CD14-positive monocyte (primary cell): ENCODE results near the gene CBLB. TPM values are rescaled to one million over a fixed set of nuclear protein-coding genes. Genes with fewer than 3 reads are reported as not detected.

Experiments
- DNase-seq, 3 donors: peaks; one replicate each; pipeline ENCODE4 v3.0.0-alpha.2; 2011 to 2022
- H2AFZ ChIP-seq: 2 replicates; pipeline ENCODE4 v1.6.0; 2012; ENCODE audit warnings: mild to moderate bottlenecking, low read depth, low read length, inconsistent platforms; ENCODE audit not compliant: insufficient read depth, poor library complexity, severe bottlenecking
- H3K27ac ChIP-seq, 2 donors: 1 replicate in 1 of 2; 2 replicates in 1 of 2; pipeline ENCODE4 v1.5.1; 2012 to 2013; ENCODE audit warnings: low read length in 2 of 2, control low read depth in 1 of 2, inconsistent platforms in 1 of 2, low read depth in 1 of 2, mild to moderate bottlenecking in 1 of 2
- H3K27me3 ChIP-seq, 2 donors: one replicate each; pipeline versions ENCODE4 v1.6.0 to v1.6.1; 2011 to 2013; ENCODE audit warnings: low read length in 2 of 2; ENCODE audit not compliant: control insufficient read depth in 2 of 2, insufficient read depth in 2 of 2
- H3K36me3 ChIP-seq, 2 donors: replicated peaks in 1 of 2; 1 replicate in 1 of 2; 2 replicates in 1 of 2; pipeline versions ENCODE4 v1.5.1 to v1.6.1; 2012 to 2013; ENCODE audit warnings: low read length in 2 of 2, control low read depth in 1 of 2, inconsistent platforms in 1 of 2, mild to moderate bottlenecking in 1 of 2; ENCODE audit not compliant: insufficient read depth in 2 of 2, control insufficient read depth in 1 of 2
- H3K4me1 ChIP-seq, 2 donors: 1 replicate in 1 of 2; 2 replicates in 1 of 2; pipeline versions ENCODE4 v1.5.1 to v1.6.1; 2012 to 2013; ENCODE audit warnings: low read length in 2 of 2, control low read depth in 1 of 2, inconsistent platforms in 1 of 2, mild to moderate bottlenecking in 1 of 2, moderate library complexity in 1 of 2; ENCODE audit not compliant: insufficient read depth in 2 of 2, control insufficient read depth in 1 of 2
- H3K4me2 ChIP-seq: replicated peaks from 2 replicates; pipeline ENCODE3; 2012; ENCODE audit warnings: low read length, moderate library complexity, mild to moderate bottlenecking; ENCODE audit not compliant: poor library complexity, severe bottlenecking; ENCODE audit errors: extremely low read depth
- H3K4me3 ChIP-seq, 3 experiments: fragments of 200-600 bp in 1 of 3; sonication (generic) in 1 of 3; replicated peaks in 1 of 3; 1 replicate in 2 of 3; 2 replicates in 1 of 3; pipeline ENCODE4 v1.5.1; 2011 to 2013; ENCODE audit warnings: low read length in 3 of 3, mild to moderate bottlenecking in 3 of 3, control low read depth in 2 of 3, low read depth in 2 of 3, inconsistent platforms in 1 of 3, moderate library complexity in 1 of 3
- H3K79me2 ChIP-seq: 2 replicates; pipeline ENCODE4 v1.6.0; 2012; ENCODE audit warnings: mild to moderate bottlenecking, control low read depth, inconsistent platforms, low read length, moderate library complexity; ENCODE audit not compliant: insufficient read depth
- H3K9ac ChIP-seq: 2 replicates; pipeline ENCODE4 v1.6.0; 2017; ENCODE audit warnings: low read length, mild to moderate bottlenecking; ENCODE audit not compliant: insufficient read depth, poor library complexity, severe bottlenecking
- H3K9me3 ChIP-seq, 2 donors: replicated peaks in 1 of 2; 1 replicate in 1 of 2; 2 replicates in 1 of 2; pipeline versions ENCODE4 v1.5.1 to v1.6.1; 2012 to 2013; ENCODE audit warnings: low read length in 2 of 2, control low read depth in 1 of 2; ENCODE audit not compliant: control insufficient read depth in 1 of 2, insufficient read depth in 1 of 2
- H4K20me1 ChIP-seq: 2 replicates; pipeline ENCODE4 v1.6.0; 2012; ENCODE audit warnings: mild to moderate bottlenecking, low read length, control low read depth, moderate library complexity; ENCODE audit not compliant: insufficient read depth
- H3K27ac Mint-ChIP-seq, 7 donors: one replicate each; pipeline ENCODE4 v1.8.0; 2020; ENCODE audit warnings: mild to moderate bottlenecking in 7 of 7, mixed read lengths in 7 of 7, moderate library complexity in 6 of 7, inconsistent platforms in 2 of 7
- H3K27me3 Mint-ChIP-seq, 3 donors: one replicate each; pipeline ENCODE4 v1.8.0; 2021 to 2022; ENCODE audit warnings: low read depth in 3 of 3, mild to moderate bottlenecking in 3 of 3, mixed read lengths in 3 of 3, moderate library complexity in 3 of 3, inconsistent platforms in 1 of 3
- H3K36me3 Mint-ChIP-seq, 2 donors: one replicate each; pipeline ENCODE4 v1.8.0; 2020; ENCODE audit warnings: mixed read lengths in 2 of 2, inconsistent platforms in 1 of 2, mild to moderate bottlenecking in 1 of 2
- H3K4me1 Mint-ChIP-seq: one replicate; pipeline ENCODE4 v1.8.0; 2020; ENCODE audit warnings: mild to moderate bottlenecking, mixed read lengths
- H3K4me3 Mint-ChIP-seq, 2 donors: one replicate each; pipeline ENCODE4 v1.8.0; 2020; ENCODE audit warnings: mild to moderate bottlenecking in 2 of 2, mixed read lengths in 2 of 2, moderate library complexity in 1 of 2
- H3K9me3 Mint-ChIP-seq, 7 donors: one replicate each; pipeline ENCODE4 v1.8.0; 2020 to 2022; ENCODE audit warnings: mixed read lengths in 7 of 7, mild to moderate bottlenecking in 6 of 7, moderate library complexity in 6 of 7, inconsistent platforms in 2 of 7
- WGBS: methylation state at CpG from one replicate; pipeline ENCODE4 v1.1.5; 2013; ENCODE audit warnings: missing lambda C conversion rate; ENCODE audit not compliant: insufficient coverage; 5-methylcytosine and 5-hydroxymethylcytosine counted together
- intact Hi-C, 2 donors: fragments of 100-400 bp; cut with micrococcal nuclease; formaldehyde crosslinking; loops; one replicate each; pipeline versions ENCODE4 v1.15.0 to v1.15.1; 2023
- polyA plus RNA-seq, 3 donors: library from polyadenylated mRNA; depleted of rRNA in 1 of 3; unstranded in 2 of 3; stranded (reverse) in 1 of 3; fragments of 300-500 nt in 2 of 3; fragments of >200 nt in 1 of 3; fragmentation: Illumina TruSeq in 2 of 3; gene quantifications; 1 replicate in 2 of 3; 2 replicates in 1 of 3; pipeline ENCODE4 v1.2.3, GENCODE V29; 2012 to 2021
- TF ChIP-seq, protein P1 (sequence below): fragments of 200-600 bp; IDR thresholded peaks from one replicate; pipeline ENCODE4 v1.8.0; 2022; ENCODE audit warnings: antibody characterized with exemption, mild to moderate bottlenecking

The CBLB gene
- polyA plus RNA-seq, 3 donors = 1.6 to 8.1 (median 3.6) TPM

DNA sequence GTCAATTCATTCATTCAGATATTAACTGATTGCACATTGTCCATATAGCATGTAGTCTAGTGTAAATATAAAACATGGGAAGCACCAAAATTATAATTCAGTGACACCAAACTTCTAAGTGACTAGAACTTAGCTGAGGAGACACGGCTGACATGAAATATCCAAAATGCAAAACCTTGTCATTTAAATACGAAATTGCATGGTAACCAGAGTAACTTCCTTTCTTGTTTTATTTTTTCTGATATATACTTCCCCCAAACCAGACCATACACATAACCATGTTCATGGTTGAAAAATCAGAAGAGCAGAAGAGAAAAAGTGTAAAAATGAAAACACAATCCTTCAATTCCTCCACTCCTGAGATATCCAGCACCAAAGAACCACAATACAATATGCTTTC, 38.0 kb downstream of the CBLB start:
- H3K27me3 Mint-ChIP-seq = no peaks in the 10 kb centered on the region
- Histone ChIP-seq H2AFZ (no peak overlapping the region), H3K4me1 (no peaks in the 10 kb centered on the region), H3K9ac (no peak overlapping the region), H3K9me3 (no peaks in the 10 kb centered on the region), H3K27ac (no peak overlapping the region), H3K4me3 (no peak overlapping the region), H4K20me1 (no peaks in the 10 kb centered on the region), H3K79me2 (no peaks in the 10 kb centered on the region), H3K36me3 (no peaks in the 10 kb centered on the region), H3K27me3 (no peaks in the 10 kb centered on the region), H3K4me2 (no peak overlapping the region)
- TF ChIP-seq, protein P1, sequence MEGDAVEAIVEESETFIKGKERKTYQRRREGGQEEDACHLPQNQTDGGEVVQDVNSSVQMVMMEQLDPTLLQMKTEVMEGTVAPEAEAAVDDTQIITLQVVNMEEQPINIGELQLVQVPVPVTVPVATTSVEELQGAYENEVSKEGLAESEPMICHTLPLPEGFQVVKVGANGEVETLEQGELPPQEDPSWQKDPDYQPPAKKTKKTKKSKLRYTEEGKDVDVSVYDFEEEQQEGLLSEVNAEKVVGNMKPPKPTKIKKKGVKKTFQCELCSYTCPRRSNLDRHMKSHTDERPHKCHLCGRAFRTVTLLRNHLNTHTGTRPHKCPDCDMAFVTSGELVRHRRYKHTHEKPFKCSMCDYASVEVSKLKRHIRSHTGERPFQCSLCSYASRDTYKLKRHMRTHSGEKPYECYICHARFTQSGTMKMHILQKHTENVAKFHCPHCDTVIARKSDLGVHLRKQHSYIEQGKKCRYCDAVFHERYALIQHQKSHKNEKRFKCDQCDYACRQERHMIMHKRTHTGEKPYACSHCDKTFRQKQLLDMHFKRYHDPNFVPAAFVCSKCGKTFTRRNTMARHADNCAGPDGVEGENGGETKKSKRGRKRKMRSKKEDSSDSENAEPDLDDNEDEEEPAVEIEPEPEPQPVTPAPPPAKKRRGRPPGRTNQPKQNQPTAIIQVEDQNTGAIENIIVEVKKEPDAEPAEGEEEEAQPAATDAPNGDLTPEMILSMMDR = no peak
- peaks cover 5% of the 10 kb centered on the region for H3K4me1 Mint-ChIP-seq
- DNase-seq = no peak
- peaks cover 0 to 4% (median 0%) of the 10 kb centered on the region in 7 donors for H3K9me3 Mint-ChIP-seq
- intact Hi-C loops = no loop called here
- H3K27ac Mint-ChIP-seq = peak overlapping the region in 1 of 7 donors; percentile 17
- 80% methylated on average over 1 of the region's 2 CpGs for WGBS
- no peak overlapping the region for H3K4me3 Mint-ChIP-seq
- H3K36me3 Mint-ChIP-seq = peaks cover 2 to 6% of the 10 kb centered on the region in 2 donors

- Mint-ChIP-seq H3K36me3 (peaks cover 2 to 6% of the 10 kb centered on the region in 2 donors), H3K9me3 (peaks cover 0 to 4% (median 0%) of the 10 kb centered on the region in 7 donors), H3K27me3 (no peaks in the 10 kb centered on the region), H3K4me3 (no peak overlapping the region), H3K27ac (no peak overlapping the region), H3K4me1 (peaks cover 5% of the 10 kb centered on the region)
- H3K4me3 ChIP-seq = no peak overlapping the region
- H2AFZ ChIP-seq = no peak overlapping the region
- H3K79me2 ChIP-seq = no peaks in the 10 kb centered on the region
- H3K4me1 ChIP-seq = no peaks in the 10 kb centered on the region
- intact Hi-C loops = no loop called here
- no CpG with 5 or more reads among the region's 4 CpGs for WGBS
- H3K36me3 ChIP-seq = no peaks in the 10 kb centered on the region
- H3K27me3 ChIP-seq = no peaks in the 10 kb centered on the region
- no peak for DNase-seq
- H4K20me1 ChIP-seq = no peaks in the 10 kb centered on the region
- H3K9me3 ChIP-seq = no peaks in the 10 kb centered on the region
- TF ChIP-seq, protein P1 = no peak
- no peak overlapping the region for H3K4me2 ChIP-seq
- H3K27ac ChIP-seq = no peak overlapping the region
- H3K9ac ChIP-seq = no peak overlapping the region
Observed at GRCh38 chr3:105829871-105830622, 38.8 kb downstream of the CBLB start.
